HepG2 (cell line): ENCODE results near the gene KDM5B. TPM values are rescaled to one million over a fixed set of nuclear protein-coding genes. Genes with fewer than 3 reads are reported as not detected.

Source experiments
- CC2D1A ChIP-seq: sonication (generic); formaldehyde crosslinking; IDR thresholded peaks from 2 replicates; pipeline ENCODE4 v1.8.1; 2023; ENCODE audit warnings: mild to moderate bottlenecking, missing genetic modification reagents
- CREB1 ChIP-seq, 2 experiments: fragments of 450-650 bp in 1 of 2; IDR thresholded peaks; 2 replicates each; pipeline ENCODE4 v1.6.1; 2016 to 2017; ENCODE audit warnings: control low read depth in 1 of 2, mild to moderate bottlenecking in 1 of 2, missing compliant biosample characterization in 1 of 2, missing genetic modification characterization in 1 of 2
- GABPB1 ChIP-seq: IDR thresholded peaks from 2 replicates; pipeline ENCODE4 v1.6.1; 2016; ENCODE audit warnings: mild to moderate bottlenecking, missing genetic modification reagents, moderate library complexity, missing compliant biosample characterization
- HNRNPUL1 ChIP-seq: fragments of 200-400 bp; formaldehyde crosslinking; IDR thresholded peaks from 2 replicates; pipeline ENCODE4 v1.6.1; 2017; ENCODE audit warnings: low read depth, mild to moderate bottlenecking, low read length, moderate library complexity
- MEF2D ChIP-seq: sonication (generic); formaldehyde crosslinking; IDR thresholded peaks from 2 replicates; pipeline ENCODE4 v1.5.1; 2020; ENCODE audit warnings: mild to moderate bottlenecking, missing genetic modification reagents
- MZF1 ChIP-seq: sonication (generic); formaldehyde crosslinking; IDR thresholded peaks from 2 replicates; pipeline ENCODE4 v1.8.1; 2023; ENCODE audit warnings: mild to moderate bottlenecking, missing genetic modification reagents, borderline replicate concordance
- NFRKB ChIP-seq: fragments of 450-650 bp; IDR thresholded peaks from 2 replicates; pipeline ENCODE4 v1.6.1; 2017
- NPAS2 ChIP-seq: sonication (generic); formaldehyde crosslinking; IDR thresholded peaks from 2 replicates; pipeline ENCODE4 v1.8.0; 2022; ENCODE audit warnings: mild to moderate bottlenecking, missing genetic modification reagents, borderline replicate concordance
- RFX3 ChIP-seq: IDR thresholded peaks from 2 replicates; pipeline ENCODE4 v1.6.1; 2016; ENCODE audit warnings: missing biosample characterization, missing genetic modification reagents
- SPEN ChIP-seq: sonication (generic); formaldehyde crosslinking; IDR thresholded peaks from 2 replicates; pipeline ENCODE4 v1.5.1; 2020; ENCODE audit warnings: low read depth, mild to moderate bottlenecking, missing genetic modification reagents
- ZMAT3 ChIP-seq: sonication (generic); formaldehyde crosslinking; conservative IDR thresholded peaks from 2 replicates; pipeline ENCODE4 v1.7.0; 2021; ENCODE audit warnings: missing genetic modification reagents
- ZNF256 ChIP-seq: sonication (generic); formaldehyde crosslinking; conservative IDR thresholded peaks from 2 replicates; pipeline ENCODE4 v1.4.0; 2020; ENCODE audit warnings: missing genetic modification reagents
- ZNF317 ChIP-seq: sonication (generic); formaldehyde crosslinking; IDR thresholded peaks from 2 replicates; pipeline ENCODE4 v1.5.0; 2020; ENCODE audit warnings: mild to moderate bottlenecking, missing genetic modification reagents
- ZNF382 ChIP-seq: sonication (generic); formaldehyde crosslinking; IDR thresholded peaks from 2 replicates; pipeline ENCODE4 v1.5.0; 2020; ENCODE audit warnings: missing genetic modification reagents, mild to moderate bottlenecking, borderline replicate concordance
- ZNF574 ChIP-seq: sonication (generic); formaldehyde crosslinking; IDR thresholded peaks from 2 replicates; pipeline ENCODE4 v1.4.0; 2020; ENCODE audit warnings: missing genetic modification reagents
- polyA plus RNA-seq, 8 experiments: library from polyadenylated mRNA; depleted of rRNA in 3 of 8; stranded (reverse) in 7 of 8; unstranded in 1 of 8; fragments of >200 nt; fragmentation: Illumina TruSeq in 4 of 8; extraction: Trizol in 4 of 8; gene quantifications; 2 replicates each; pipeline versions ENCODE4 v1.2.1 to v1.2.3, GENCODE V29; 2011 to 2016; ENCODE audit warnings: low read depth in 4 of 8, missing spikeins in 1 of 8, mixed read lengths in 1 of 8; ENCODE audit not compliant: insufficient read depth in 1 of 8
- total RNA-seq, 5 experiments: library from RNA; depleted of rRNA; stranded (reverse); fragments of >200 nt; fragmentation: Illumina TruSeq; extraction: Trizol; gene quantifications; 2 replicates each; pipeline ENCODE4 v1.2.3, GENCODE V29; 2016; ENCODE audit warnings: low read depth in 1 of 5
- TF ChIP-seq, protein P1 (sequence below): sonication (generic); formaldehyde crosslinking; IDR thresholded peaks from 2 replicates; pipeline ENCODE4 v1.4.0; 2020; ENCODE audit warnings: missing genetic modification reagents, borderline replicate concordance
- TF ChIP-seq, protein P2 (sequence below): sonication (generic); formaldehyde crosslinking; IDR thresholded peaks from 2 replicates; pipeline ENCODE4 v1.4.0; 2020; ENCODE audit warnings: mild to moderate bottlenecking, missing genetic modification reagents, borderline replicate concordance
- TF ChIP-seq, protein P3 (sequence below): sonication (generic); formaldehyde crosslinking; IDR thresholded peaks from 2 replicates; pipeline ENCODE4 v1.5.1; 2020; ENCODE audit warnings: missing genetic modification reagents, mild to moderate bottlenecking, borderline replicate concordance
- TF ChIP-seq, protein P4 (sequence below): IDR thresholded peaks from 2 replicates; pipeline ENCODE4 v1.6.1; 2018; ENCODE audit warnings: missing genetic modification reagents
- TF ChIP-seq, protein P5 (sequence below): IDR thresholded peaks from 2 replicates; pipeline ENCODE4 v1.6.1; 2016

Gene KDM5B
- total and polyA plus RNA-seq, 2 of the 13 experiments (the other 11 are each of a cell fraction or from before 2014, with no cell fraction given) = 34.2 to 35.4 TPM

DNA sequence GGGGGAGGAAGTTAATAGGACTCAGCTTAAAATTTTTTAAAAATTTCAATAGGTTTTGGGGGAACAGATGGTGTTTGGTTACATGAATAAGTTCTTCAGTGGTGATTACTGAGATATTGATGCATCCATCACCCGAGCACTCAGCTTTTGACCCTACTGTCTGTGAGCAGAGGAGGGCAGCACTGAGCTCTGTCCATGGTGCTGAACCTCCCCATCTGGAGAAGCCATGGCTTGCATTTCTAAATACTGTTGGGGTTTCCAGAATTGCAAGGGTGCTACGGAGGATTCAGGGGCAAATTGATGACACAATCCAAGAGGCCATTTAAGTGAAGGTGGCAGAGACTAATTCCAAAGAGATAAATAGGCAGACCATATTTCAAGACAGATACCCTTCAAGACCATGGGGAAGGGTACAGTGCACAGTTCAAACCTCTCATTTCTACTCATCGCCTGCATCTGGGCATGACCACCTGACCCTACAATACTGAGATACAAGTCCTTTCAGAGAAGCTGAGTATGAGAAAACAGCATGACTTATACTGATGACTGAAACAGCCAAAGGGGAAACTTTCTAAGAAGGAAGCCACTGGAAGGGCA, 115.2 kb downstream of the KDM5B start (continued):
- TF ChIP-seq GABPB1 (CRISPR knock-in tag) (no peak), ZNF382 (no peak), CC2D1A (CRISPR knock-in tag) (no peak), ZNF574 (CRISPR knock-in tag) (peak; percentile 57; the same call in 1 of the 2 replicates), NFRKB (no peak), RFX3 (CRISPR knock-in tag) (no peak), SPEN (CRISPR knock-in tag) (peak; percentile 57; the same call in 1 of the 2 replicates), MEF2D (peak; percentile 57; the same call in 1 of the 2 replicates), ZMAT3 (peak; percentile 76), CREB1 (IDR thresholded peaks at IDR 0.05) (no peak), CREB1 (CRISPR knock-in tag; IDR thresholded peaks at IDR 0.05) (no peak), MZF1 (no peak), HNRNPUL1 (no peak), ZNF256 (CRISPR knock-in tag) (0 out of 2 replicates have a peak, but pooled peaks have one; percentile 53), ZNF317 (CRISPR knock-in tag) (no peak), NPAS2 (CRISPR knock-in tag) (no peak)
- TF ChIP-seq, protein P1, sequence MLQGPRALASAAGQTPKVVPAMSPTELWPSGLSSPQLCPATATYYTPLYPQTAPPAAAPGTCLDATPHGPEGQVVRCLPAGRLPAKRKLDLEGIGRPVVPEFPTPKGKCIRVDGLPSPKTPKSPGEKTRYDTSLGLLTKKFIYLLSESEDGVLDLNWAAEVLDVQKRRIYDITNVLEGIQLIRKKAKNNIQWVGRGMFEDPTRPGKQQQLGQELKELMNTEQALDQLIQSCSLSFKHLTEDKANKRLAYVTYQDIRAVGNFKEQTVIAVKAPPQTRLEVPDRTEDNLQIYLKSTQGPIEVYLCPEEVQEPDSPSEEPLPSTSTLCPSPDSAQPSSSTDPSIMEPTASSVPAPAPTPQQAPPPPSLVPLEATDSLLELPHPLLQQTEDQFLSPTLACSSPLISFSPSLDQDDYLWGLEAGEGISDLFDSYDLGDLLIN = no peak
- TF ChIP-seq, protein P2, sequence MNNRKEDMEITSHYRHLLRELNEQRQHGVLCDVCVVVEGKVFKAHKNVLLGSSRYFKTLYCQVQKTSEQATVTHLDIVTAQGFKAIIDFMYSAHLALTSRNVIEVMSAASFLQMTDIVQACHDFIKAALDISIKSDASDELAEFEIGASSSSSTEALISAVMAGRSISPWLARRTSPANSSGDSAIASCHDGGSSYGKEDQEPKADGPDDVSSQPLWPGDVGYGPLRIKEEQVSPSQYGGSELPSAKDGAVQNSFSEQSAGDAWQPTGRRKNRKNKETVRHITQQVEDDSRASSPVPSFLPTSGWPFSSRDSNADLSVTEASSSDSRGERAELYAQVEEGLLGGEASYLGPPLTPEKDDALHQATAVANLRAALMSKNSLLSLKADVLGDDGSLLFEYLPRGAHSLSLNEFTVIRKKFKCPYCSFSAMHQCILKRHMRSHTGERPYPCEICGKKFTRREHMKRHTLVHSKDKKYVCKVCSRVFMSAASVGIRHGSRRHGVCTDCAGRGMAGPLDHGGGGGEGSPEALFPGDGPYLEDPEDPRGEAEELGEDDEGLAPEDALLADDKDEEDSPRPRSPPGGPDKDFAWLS (CRISPR knock-in tag) = no peak
- TF ChIP-seq, protein P3, sequence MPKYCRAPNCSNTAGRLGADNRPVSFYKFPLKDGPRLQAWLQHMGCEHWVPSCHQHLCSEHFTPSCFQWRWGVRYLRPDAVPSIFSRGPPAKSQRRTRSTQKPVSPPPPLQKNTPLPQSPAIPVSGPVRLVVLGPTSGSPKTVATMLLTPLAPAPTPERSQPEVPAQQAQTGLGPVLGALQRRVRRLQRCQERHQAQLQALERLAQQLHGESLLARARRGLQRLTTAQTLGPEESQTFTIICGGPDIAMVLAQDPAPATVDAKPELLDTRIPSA (CRISPR knock-in tag) = no peak
- TF ChIP-seq, protein P4, sequence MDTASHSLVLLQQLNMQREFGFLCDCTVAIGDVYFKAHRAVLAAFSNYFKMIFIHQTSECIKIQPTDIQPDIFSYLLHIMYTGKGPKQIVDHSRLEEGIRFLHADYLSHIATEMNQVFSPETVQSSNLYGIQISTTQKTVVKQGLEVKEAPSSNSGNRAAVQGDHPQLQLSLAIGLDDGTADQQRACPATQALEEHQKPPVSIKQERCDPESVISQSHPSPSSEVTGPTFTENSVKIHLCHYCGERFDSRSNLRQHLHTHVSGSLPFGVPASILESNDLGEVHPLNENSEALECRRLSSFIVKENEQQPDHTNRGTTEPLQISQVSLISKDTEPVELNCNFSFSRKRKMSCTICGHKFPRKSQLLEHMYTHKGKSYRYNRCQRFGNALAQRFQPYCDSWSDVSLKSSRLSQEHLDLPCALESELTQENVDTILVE (CRISPR knock-in tag) = peak; percentile 96
- TF ChIP-seq, protein P5, sequence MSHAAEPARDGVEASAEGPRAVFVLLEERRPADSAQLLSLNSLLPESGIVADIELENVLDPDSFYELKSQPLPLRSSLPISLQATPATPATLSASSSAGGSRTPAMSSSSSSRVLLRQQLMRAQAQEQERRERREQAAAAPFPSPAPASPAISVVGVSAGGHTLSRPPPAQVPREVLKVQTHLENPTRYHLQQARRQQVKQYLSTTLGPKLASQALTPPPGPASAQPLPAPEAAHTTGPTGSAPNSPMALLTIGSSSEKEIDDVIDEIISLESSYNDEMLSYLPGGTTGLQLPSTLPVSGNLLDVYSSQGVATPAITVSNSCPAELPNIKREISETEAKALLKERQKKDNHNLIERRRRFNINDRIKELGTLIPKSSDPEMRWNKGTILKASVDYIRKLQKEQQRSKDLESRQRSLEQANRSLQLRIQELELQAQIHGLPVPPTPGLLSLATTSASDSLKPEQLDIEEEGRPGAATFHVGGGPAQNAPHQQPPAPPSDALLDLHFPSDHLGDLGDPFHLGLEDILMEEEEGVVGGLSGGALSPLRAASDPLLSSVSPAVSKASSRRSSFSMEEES (CRISPR knock-in tag) = peak; percentile 79
